Measurements from ENCODE around the gene SRP72.
A peak's percentile ranks its signal among the peaks of the same experiment; 100 is the strongest.
"Not testable (repeated sequence)": the region's sequence is repeated elsewhere in the genome, so short reads cannot be mapped to it uniquely, and the experiment has no call there.

SRP72 gene

GRCh38 chr4:56467284-56468096 is at the start of gene SRP72:
TSS of gene SRP72 (plus strand) at chr4:56467617. CDS start at chr4:56467636, 19 bp downstream.
- DNase-seq, result peak; percentile 93

DNA sequence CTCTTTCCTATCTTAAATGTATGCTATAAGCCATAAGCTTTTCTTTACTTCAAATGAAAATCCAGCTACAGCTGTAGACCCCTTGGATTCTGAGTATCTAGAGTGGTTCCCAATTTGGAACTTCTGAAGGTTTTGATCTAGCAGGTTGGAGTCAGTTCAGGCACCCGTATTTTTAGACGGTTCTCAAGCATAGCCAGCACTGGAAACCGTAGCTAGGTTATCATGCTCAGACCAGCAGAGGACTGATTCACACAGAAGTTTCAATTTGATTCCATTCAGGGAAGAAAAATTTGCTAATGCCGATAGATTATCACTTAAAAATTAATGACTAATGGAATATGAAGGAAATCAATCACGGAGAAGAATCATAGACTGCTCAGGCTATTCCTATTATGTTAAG is 43.2 kb upstream of the SRP72 start:
- DNase-seq, result no peak

GRCh38 chr4:56424697-56425514 is 42.5 kb upstream of the SRP72 start:
- peak; percentile 22 for DNase-seq

DNA sequence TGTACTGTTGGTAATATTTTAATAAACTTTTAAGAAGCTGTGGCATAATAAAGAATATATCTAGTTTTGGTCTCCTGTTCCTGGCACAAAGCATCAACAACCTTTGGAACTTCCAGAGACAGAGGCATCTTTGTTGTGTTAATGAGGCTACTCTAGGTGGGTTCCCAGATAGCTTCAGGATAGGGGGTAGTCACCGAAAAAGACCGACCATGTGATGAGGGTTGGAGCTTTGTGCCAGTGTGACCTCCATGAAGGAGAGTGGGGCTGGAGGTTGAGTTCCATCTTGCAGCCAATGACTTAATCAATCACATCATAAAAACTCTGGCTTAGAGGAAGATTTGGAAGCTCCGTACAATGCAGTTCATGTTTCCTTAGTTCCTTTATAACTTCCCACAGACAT is 41.9 kb upstream of the SRP72 start:
- DNase-seq, result no peak

- DNase-seq, result no peak
Measured at GRCh38 chr4:56426273-56426672, 41.1 kb upstream of the SRP72 start.

DNA sequence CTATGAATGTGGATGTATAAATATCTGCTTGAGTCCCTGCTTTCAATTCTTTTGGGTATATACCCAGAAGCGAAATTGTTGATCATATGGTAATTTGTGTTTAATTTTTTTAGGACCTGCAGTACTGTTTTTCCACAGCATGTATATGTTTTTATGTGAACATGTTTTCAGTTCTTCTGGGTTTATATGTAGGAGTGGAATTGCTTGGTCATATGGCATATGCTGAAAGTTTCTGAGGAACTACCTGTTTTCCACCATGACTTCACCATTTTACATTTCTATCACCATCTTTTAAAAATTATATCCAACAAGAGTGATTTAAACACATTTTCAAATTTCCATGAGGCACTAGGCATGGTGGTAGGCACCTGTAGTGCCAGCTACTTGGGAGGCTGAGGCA is 40.2 kb upstream of the SRP72 start:
- DNase-seq, result no peak

DNA sequence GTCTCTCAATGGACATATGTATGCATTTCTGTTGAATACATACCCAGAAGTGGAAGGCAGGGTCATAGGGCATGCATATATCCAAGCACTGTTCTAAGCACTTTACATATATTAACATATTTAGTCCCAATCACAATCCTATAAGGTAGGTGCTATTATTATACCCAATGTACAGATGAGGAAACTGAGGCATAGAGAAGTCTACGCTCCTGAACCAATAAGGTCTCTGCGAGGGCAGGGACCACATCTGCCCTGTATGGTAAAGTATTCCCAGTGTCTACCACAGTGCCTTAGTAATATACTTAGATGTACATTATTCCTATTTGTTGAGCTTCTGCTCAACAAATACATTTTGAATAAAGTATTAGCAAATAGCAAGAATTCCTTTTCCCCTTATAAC is 37.2 kb upstream of the SRP72 start:
- no peak for DNase-seq

DNA sequence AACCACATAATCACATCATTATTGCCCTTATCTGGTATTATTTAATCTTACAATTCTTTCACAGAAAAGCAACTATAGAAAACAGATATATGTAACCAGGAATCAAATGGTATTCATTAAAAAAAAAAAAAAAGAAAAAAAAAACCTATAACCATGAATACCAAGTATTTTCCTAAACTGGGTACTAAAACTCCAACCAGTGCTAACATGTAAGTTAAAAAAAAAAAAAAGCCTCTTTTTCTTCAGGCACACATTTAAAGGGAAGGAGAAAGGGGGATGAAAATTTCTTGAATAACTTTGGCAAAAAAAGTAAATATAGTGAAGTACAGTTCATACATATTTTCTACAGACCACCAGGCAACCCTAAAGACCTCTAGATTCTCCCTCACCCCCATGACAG is 34.1 kb upstream of the SRP72 start:
- DNase-seq, result no peak

DNA sequence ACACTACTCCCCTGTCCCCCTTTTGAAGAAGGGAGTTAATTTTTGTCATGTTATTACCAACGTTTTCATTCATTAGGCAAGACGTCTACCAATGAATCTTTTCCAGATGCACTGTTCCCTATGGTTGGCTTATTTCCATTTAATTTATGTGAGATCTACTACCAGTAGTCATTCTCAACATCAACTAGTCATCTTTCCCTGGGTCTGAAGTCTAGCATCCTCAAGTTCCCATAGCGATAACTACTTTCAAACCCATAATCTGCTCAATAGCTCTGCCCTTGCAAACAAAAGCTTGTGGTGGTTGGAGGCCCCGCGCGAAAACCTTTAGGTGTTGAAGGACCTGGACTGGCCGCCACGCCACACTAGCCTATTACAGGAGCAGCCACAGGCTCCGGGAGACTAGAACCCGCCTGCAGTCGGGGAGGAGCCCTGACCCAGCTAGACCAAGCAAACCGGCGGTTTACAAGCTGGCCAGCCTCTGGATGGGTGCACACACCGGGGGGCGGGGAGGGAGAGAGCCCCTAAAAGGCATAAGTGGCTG is 32.7 kb upstream of the SRP72 start:
- peak; percentile 62 for DNase-seq

DNA sequence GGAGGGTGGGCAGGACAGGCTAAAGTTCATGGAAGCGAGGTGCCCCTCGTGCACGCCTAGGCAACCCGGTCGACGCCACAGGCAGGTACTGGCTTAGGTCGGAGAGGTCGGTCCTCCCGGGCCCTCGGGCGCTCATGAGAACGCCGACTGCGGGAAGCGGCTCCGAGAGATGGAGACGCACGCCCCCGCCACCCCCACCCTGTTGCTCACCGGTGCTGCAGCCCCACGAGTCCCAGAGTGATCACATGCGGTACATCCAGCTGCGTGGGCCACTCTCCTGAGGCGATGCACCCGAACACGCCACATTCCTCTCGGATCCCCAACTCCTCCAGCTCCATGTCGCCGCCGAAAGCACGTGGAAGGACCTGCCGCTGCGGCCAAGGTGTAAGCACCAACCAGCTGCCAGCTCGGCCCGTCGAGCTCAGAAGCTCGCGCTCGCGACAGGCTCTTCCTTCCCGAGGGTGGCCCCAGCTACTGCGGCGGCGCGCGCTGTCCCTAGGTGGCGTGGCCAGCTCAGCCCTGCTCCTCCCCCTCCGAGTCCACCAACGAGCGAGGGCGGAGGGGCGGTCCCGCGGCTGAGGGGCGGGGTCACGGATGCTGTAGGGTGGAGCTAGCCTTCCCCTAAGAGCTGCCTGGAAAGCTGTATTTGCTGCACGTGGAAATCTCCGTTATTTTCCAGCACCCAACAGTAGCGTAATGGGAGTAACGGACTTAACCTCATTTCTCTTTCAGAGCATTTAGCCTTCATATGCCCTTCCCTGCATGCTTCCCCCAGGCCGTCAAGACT is 32.1 kb upstream of the SRP72 start, which contains the start of gene PPAT:
PPAT (minus strand) TSS at position 476 of the 787 bp plus-strand sequence; CDS start at position 338, 138 bp downstream.
- DNase-seq, result peak; percentile 99

DNA sequence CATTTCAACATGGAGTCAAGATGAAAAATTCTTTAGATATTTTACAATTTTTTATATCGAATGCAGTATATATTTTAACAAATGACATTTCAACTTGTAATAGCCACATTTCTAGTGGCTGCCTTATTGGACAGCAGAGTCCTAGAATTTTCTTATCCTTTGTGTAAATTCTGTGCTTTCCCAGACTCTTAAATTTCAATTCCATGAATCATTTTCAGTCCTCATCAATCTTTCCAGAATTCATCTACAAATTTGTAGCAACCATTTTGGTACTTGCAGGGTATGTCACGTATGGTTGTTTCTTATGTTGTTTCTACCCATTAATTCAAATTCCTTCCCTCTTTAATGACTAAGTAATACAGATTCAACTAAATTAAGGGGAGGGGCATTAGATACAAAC is 28.7 kb upstream of the SRP72 start:
- DNase-seq, result no peak

GRCh38 chr4:56440983-56441382 is 26.4 kb upstream of the SRP72 start:
- no peak for DNase-seq

DNA sequence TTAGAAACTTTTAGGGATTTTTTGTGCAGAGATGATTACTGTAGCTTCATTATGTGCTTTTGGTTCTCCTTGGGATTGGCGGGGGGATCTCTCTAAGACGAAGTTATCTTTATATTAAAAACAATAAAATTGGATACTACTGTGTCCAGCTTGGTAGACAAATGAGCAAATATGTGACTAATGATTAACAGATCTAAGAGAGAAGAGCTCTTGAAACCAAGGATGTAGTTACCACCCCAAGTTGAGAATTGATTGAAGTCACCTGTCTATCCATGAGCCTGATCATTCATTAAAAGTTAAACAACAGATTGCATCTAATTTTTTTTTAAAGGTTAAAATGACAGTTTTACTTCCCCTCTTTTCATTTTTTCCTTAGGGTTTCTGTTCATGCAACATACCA is 22.7 kb upstream of the SRP72 start:
- no peak for DNase-seq

DNA sequence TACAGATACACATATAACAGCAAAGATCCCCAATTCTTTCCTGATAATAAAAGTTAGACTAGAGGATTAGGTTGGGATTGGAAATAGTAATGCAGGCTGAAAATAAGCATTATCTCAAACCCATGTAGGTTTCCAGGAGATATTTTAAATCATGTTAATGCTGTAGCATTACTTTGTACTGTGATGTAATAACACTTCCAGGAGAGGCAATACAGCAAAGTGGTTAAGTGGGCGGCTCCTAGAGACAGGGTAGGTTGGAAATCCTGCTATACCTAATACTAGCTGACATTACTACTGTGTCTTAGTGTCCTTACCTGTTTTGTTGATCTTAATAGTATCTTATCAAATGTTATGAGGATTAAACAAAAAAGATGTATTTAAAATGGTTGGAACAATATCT is 21.7 kb upstream of the SRP72 start:
- DNase-seq, result no peak

DNA sequence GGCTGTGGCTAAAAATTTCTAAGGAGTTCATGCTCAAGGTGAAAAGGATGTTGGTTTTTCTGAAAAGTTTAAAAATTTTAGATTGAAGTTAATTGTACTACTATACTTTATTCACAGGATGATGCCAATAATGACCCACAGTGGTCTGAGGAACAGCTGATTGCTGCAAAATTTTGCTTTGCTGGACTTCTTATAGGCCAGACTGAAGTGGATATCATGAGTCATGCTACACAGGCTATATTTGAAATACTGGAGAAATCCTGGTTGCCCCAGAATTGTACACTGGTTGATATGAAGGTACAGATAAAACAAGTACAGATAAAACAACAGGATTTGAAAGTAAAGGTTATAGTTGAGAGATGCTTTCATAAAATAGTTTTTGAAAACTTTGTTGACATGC is 19.1 kb upstream of the SRP72 start:
- no peak for DNase-seq

- not testable (repeated sequence) for DNase-seq
Measured at GRCh38 chr4:56449475-56449874, 17.9 kb upstream of the SRP72 start.

DNA sequence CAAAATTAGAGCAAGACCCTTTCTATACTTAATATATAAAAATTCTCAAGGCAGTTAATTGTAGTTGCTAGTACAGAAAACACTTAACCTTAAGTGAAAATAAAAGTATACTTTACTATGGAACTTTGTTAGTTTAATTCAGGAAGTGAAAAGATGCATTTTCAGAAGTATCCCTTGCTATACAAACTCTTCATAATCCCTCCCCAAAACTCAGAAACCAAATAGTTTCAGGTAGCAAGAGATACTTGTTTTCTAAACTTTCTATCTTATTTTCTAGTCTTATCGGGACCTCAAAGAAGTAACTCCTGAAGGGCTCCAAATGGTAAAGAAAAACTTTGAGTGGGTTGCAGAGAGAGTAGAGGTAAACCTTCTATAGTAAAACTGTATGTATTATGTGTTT is 17.1 kb upstream of the SRP72 start:
- DNase-seq, result no peak

DNA sequence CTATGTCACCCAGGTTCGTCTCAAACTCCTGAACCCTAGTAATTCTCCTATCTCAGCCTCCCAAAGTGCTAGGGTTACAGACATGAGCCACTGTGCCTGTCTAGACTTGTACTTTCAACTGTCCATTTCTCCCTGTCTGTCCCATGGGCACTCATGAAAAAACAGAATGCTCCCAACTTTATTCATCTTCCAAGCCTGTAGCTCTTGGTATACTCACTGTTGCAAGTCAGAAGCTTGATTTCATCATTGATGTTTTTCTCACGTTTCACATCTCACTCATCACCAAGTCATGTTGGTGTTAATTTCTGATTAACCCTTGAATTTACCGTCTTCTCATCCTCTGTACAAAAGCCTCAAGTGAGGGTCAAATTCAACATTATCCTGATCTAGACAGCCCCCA is 7.3 kb upstream of the SRP72 start:
- DNase-seq, result no peak

GRCh38 chr4:56462157-56462556 is 5.3 kb upstream of the SRP72 start:
- DNase-seq, result no peak

GRCh38 chr4:56463711-56464110 is 3.7 kb upstream of the SRP72 start:
- no peak for DNase-seq

DNA sequence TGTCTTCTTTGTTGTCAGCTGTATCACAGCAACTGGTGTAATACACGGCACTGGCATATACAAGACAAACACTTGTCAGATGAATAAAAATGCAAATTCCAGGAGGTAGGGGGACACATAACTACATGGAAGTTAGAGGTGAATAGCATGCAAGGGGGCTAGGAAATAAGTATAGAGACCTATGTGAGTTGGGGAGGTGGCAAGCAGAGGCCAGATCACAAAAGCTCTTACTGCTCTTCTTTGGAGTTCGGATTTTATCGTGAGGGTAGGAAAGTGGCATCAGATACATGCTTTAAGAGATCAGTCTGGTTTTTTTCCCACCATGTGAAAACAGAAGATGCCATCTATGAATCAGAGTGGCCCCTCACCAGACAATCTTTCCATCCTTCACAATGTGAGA is 2.8 kb upstream of the SRP72 start:
- DNase-seq, result no peak

- no peak for DNase-seq
Measured at GRCh38 chr4:56465599-56466295, 1.7 kb upstream of the SRP72 start.
